ENCODE measurements around the gene ATP6V1C2.
"Not testable (repeated sequence)": the region's sequence is repeated elsewhere in the genome, so short reads cannot be mapped to it uniquely, and the experiment has no call there.

ATP6V1C2 gene

GRCh38 chr2:10784719-10785118 is 63.3 kb downstream of the ATP6V1C2 start:
- in situ Hi-C loops (cut with HindIII; ENCODE audit: low sequenced_read_pairs), result no loop called here

- in situ Hi-C loops (cut with HindIII; ENCODE audit: low sequenced_read_pairs), result no loop called here
Observed at GRCh38 chr2:10785260-10785659, 63.8 kb downstream of the ATP6V1C2 start.

GRCh38 chr2:10786240-10786982 is 65.0 kb downstream of the ATP6V1C2 start:
- in situ Hi-C loops (cut with HindIII; ENCODE audit: low sequenced_read_pairs), result no loop called here

- in situ Hi-C loops (cut with HindIII; ENCODE audit: low sequenced_read_pairs), result no loop called here
Observed at GRCh38 chr2:10787176-10787968, 65.9 kb downstream of the ATP6V1C2 start.

GRCh38 chr2:10788855-10789254 is 67.4 kb downstream of the ATP6V1C2 start:
- in situ Hi-C loops (cut with HindIII; ENCODE audit: low sequenced_read_pairs), result no loop called here

GRCh38 chr2:10790228-10790973 is 69.0 kb downstream of the ATP6V1C2 start:
- in situ Hi-C loops (cut with HindIII; ENCODE audit: low sequenced_read_pairs), result no loop called here

- in situ Hi-C loops (cut with HindIII; ENCODE audit: low sequenced_read_pairs), result no loop called here
Observed at GRCh38 chr2:10792001-10792634, 70.7 kb downstream of the ATP6V1C2 start.

GRCh38 chr2:10792660-10793400 is 71.4 kb downstream of the ATP6V1C2 start:
- in situ Hi-C loops (cut with HindIII; ENCODE audit: low sequenced_read_pairs), result no loop called here

GRCh38 chr2:10793816-10794215 is 72.4 kb downstream of the ATP6V1C2 start:
- in situ Hi-C loops (cut with HindIII; ENCODE audit: low sequenced_read_pairs), result no loop called here

GRCh38 chr2:10794876-10795275 is 73.4 kb downstream of the ATP6V1C2 start:
- in situ Hi-C loops (cut with HindIII; ENCODE audit: low sequenced_read_pairs), result no loop called here

- in situ Hi-C loops (cut with HindIII; ENCODE audit: low sequenced_read_pairs), result no loop called here
Observed at GRCh38 chr2:10795508-10796046, 74.1 kb downstream of the ATP6V1C2 start.

- in situ Hi-C loops (cut with HindIII; ENCODE audit: low sequenced_read_pairs), result no loop called here
Observed at GRCh38 chr2:10796703-10797102, 75.3 kb downstream of the ATP6V1C2 start.

- in situ Hi-C loops (cut with HindIII; ENCODE audit: low sequenced_read_pairs), result no loop called here
Observed at GRCh38 chr2:10798783-10799182, 77.4 kb downstream of the ATP6V1C2 start.

GRCh38 chr2:10800163-10800562 is 78.7 kb downstream of the ATP6V1C2 start:
- in situ Hi-C loops (cut with HindIII; ENCODE audit: low sequenced_read_pairs), result no loop called here

- in situ Hi-C loops (cut with HindIII; ENCODE audit: low sequenced_read_pairs), result no loop called here
Observed at GRCh38 chr2:10802657-10803056, 81.2 kb downstream of the ATP6V1C2 start.

GRCh38 chr2:10805990-10806389 is 84.6 kb downstream of the ATP6V1C2 start:
- in situ Hi-C loops (cut with HindIII; ENCODE audit: low sequenced_read_pairs), result not testable (repeated sequence)

- in situ Hi-C loops (cut with HindIII; ENCODE audit: low sequenced_read_pairs), result no loop called here
Observed at GRCh38 chr2:10806543-10806942, 85.1 kb downstream of the ATP6V1C2 start.

GRCh38 chr2:10810202-10811161 is 89.1 kb downstream of the ATP6V1C2 start:
- in situ Hi-C loops (cut with HindIII; ENCODE audit: low sequenced_read_pairs), result no loop called here

GRCh38 chr2:10811517-10811916 is 90.1 kb downstream of the ATP6V1C2 start:
- in situ Hi-C loops (cut with HindIII; ENCODE audit: low sequenced_read_pairs), result no loop called here
